AG10803 (cell line): Measurements from ENCODE around the gene HOXA3.

ENCODE experiments used
- DNase-seq: peaks from one replicate; pipeline ENCODE4 v3.0.0; 2010; ENCODE audit warnings: low read depth
- H3K4me3 ChIP-seq: 2 replicates; pipeline ENCODE4 v1.5.1; 2011; ENCODE audit warnings: mild to moderate bottlenecking, low read length, control low read depth
- TF ChIP-seq, protein P1 (sequence below): conservative IDR thresholded peaks from 2 replicates; pipeline ENCODE4 v1.5.1; 2011; ENCODE audit warnings: mild to moderate bottlenecking, low read length, control low read depth, inconsistent platforms

Gene HOXA3

DNA sequence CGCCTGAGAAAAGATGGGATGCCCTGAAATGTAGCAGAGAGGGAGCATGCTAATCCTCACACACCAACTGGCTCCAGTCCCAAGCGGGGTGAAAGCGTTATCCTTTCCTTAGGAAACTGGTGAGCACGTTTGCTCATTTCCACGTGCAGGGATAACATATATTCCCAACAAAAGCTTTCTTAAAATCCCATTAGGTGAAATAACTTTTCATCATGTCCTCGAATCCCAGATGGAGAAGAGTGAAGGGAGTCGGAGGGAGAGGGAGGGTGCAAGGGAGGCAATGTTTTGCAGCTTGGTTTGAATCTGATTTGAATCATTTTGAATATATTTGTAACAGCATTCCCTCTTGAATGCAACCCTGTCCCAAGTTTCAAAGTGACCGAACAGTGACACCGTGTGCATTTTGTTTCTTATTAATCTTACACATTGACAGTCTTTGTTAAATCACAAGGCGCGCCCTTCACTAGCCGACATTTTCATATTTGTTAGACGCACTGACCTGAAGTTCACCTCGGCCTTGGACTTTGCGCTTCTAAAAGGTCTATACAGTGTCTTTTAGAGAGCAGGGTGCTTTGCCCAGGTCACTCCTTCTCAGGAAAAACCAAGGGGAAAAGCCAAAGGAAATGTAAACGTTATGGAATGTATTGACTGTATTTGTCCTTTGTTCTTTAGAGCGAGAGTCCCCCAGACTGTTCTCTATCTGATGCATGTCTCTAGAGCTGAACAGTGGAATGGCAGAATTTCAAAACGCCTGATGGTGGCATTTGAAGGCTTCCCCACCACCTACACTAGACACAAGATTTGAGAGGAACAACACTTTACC, 18.8 kb downstream of the HOXA3 start:
- H3K4me3 ChIP-seq = no peak overlapping the region
- TF ChIP-seq, protein P1, sequence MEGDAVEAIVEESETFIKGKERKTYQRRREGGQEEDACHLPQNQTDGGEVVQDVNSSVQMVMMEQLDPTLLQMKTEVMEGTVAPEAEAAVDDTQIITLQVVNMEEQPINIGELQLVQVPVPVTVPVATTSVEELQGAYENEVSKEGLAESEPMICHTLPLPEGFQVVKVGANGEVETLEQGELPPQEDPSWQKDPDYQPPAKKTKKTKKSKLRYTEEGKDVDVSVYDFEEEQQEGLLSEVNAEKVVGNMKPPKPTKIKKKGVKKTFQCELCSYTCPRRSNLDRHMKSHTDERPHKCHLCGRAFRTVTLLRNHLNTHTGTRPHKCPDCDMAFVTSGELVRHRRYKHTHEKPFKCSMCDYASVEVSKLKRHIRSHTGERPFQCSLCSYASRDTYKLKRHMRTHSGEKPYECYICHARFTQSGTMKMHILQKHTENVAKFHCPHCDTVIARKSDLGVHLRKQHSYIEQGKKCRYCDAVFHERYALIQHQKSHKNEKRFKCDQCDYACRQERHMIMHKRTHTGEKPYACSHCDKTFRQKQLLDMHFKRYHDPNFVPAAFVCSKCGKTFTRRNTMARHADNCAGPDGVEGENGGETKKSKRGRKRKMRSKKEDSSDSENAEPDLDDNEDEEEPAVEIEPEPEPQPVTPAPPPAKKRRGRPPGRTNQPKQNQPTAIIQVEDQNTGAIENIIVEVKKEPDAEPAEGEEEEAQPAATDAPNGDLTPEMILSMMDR = no peak

DNA sequence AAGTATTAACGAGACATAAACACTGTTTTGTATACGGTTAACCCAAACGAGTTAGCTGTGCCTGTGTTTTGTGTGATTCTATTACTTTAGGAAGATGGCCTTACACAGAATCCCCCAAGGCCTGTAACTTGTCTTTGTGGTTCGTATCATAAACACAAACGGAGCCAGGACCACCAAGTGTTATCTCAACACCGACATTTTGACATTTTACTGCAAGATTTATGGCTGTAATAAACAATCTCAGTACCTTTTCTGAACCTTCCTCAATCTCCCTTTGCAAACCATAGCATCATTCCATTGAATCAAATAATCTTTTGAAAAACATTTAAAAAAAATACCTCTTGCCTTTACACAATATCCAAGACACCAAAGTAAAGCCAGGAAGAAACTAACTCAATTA, 19.4 kb downstream of the HOXA3 start:
- no peak for DNase-seq
- H3K4me3 ChIP-seq = no peak overlapping the region
- TF ChIP-seq, protein P1 = no peak

More for the DNA sequence above, 18.8 kb downstream of the HOXA3 start:
- no peak for DNase-seq

DNA sequence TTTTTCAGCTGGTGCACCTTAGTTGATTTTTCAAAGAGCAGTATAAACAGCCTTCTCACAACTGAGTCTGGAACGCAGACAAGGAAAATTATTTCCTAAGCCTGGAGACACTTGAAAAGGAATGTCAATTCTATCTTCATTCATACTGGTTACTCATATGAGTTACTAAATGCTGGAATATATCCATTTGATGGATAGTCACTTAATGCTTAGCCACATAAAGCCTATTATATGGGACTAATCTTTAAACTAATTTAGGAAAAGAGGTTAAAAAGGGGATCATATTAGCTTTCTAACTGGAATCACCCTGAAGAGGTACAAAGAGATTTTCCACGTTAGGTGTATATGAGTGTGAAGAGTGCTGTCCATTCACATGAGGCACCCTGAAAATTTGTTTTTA, 20.2 kb downstream of the HOXA3 start:
- DNase-seq = no peak
- TF ChIP-seq, protein P1 = no peak
- H3K4me3 ChIP-seq = no peak overlapping the region

DNA sequence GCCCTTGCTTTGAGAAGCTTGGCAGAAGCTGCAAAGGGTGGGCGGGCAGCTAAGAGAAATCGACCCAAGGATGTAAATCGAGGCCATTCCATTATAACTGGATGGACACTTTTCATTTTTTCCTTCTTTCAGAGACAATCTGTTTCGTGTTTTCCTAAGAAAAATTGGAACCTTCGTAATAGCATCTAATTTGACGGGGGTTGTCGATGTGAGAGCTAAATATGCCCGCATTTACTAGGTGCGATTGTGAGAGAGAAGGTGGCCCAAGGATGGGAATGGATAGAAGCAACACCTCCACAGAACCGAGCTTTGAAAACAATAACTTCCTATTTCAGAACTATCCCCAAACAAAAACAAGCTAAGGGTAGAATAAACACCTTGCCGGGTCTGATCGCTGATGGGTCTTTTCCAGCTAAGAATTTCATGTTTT, 21.0 kb downstream of the HOXA3 start:
- H3K4me3 ChIP-seq = peak overlapping the region; percentile 79
- DNase-seq = no peak
- TF ChIP-seq, protein P1 = no peak

DNA sequence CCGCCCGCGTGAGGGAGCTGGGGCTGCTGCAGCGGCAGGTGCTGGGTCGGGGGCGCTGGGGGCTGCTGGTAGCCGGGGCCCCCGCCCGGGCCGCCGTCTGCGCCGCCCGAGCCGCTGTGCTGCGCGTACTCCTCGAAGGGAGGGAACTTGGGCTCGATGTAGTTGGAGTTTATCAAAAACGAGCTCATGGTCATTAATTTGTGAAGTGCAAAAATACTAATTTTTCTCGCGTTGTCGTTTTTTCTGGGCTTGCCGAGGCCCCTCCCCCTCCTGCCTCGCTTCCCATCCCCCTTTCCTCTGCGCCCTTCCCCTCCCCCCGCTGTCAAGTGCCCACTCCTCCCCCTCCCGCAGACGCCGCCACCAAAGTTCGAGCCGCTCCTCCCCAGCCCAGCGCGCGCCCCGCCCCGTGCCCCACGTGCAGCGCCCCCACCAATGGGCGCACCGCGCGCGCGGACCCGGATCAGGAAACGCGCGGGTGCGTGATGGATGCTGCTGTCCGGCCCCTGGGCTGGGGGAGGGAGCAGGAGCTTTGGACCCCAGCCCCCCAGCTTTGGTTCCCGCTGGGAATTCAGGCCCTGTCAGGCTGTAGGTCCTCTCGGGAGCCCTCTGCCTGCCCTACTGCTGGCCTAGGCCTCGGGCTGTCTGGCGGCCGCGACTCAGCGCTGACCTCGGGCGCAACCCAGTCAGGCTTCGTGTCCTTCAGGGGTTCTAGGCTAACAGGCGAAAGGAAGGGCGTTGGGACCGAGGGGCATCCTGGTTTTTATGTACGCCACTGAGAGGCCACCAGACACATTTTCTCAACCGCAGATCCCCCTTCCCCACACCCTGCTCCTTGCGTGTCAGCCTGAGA, 21.6 kb downstream of the HOXA3 start, which contains the start of gene HOXA4:
Gene HOXA4, minus strand, starts transcription at position 218 of the 850 bp plus-strand sequence. Its CDS starts 24 bp downstream, at position 194.
- peak within 1 kb of the TSS; percentile 79 for H3K4me3 ChIP-seq
- DNase-seq = peak; percentile 89
- TF ChIP-seq, protein P1 = no peak

DNA sequence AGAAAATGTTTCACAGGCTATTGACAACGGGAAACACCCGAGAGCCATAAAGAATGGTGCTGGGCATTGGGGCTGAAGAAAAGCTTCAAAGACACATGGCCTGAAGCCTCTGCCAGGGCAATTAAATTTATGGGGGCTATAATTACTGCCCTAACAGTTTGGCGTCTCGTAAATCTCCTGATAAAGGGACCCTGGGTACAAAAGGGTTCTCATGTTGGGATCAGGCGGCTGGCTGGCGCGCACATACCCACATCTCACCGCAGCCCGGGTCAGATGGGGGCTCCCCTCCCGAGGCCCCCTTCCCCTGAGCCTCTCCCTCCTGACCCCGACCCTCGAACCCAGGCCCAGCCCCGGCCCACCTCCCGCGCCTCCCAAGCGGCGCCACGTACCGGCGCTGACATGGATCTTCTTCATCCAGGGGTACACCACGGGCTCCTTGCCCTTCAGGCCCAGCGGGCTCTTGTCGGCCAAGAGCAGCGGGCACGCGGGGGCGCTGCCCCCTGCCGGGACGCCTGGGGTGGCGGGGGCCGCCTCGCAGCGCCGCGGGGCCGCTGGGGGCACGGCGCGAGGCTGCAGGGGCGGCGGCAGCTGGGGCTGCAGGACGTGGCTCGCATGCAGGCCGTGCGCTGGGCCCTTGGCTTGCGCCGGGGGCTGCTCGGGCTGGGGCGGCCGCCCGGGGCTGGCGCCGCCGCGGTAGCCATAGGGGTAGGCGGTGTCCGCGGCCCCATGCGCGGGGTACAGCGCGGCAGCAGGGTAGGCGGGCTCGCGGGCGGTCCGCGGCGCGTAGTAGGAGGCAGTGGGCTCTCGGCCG, 22.4 kb downstream of the HOXA3 start:
- peak; percentile 37 for DNase-seq
- H3K4me3 ChIP-seq = peak overlapping the region; percentile 65
- TF ChIP-seq, protein P1 = no peak; the same call in 1 of the 2 replicates
